HS-27A (cell line): ENCODE measurements around the gene GPBP1L1.
"Not testable (repeated sequence)": the region's sequence is repeated elsewhere in the genome, so short reads cannot be mapped to it uniquely, and the experiment has no call there.

Source experiments
- DNase-seq: peaks from one replicate; pipeline ENCODE4 v3.0.0-alpha.2; 2012; ENCODE audit warnings: low read depth, missing footprints

The GPBP1L1 gene

DNA sequence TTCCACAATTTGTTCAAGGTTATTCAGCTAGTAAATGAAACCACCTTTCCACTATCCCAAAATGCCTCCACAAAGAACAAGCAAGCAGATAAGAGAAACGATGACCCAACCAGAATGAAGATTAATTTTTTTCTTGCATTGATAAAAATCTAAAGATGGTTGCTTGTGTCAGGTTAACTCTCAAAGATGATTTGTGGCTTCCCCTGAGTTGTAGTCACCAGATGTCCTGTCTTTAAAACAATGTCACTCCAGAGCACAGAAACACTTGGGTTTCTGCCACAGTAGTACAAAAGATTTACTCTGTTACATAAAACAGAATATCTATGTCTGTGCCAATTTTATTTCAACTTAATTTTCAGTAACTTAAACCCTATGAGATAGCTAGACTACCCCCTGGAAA is 51.1 kb downstream of the GPBP1L1 start:
- no peak for DNase-seq

DNA sequence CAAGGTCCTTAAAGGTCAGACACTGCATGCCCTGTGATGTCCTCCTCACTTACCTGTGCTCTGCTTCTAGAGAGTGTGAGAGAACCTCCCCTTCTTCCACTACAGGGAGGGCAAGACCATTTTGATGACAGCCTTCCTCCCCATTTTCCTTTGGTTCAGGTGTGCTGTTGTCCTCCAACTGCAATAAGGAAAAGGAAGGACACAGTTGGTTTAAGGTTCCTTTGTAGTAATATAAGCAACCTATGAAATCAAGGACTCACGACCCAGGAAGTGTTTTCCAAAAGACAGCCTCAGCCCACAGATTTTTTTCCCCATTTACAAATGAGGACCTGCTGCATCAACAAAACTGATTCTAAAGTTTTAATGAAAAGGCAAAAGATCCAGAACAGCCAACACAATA is 55.9 kb downstream of the GPBP1L1 start:
- no peak for DNase-seq

DNA sequence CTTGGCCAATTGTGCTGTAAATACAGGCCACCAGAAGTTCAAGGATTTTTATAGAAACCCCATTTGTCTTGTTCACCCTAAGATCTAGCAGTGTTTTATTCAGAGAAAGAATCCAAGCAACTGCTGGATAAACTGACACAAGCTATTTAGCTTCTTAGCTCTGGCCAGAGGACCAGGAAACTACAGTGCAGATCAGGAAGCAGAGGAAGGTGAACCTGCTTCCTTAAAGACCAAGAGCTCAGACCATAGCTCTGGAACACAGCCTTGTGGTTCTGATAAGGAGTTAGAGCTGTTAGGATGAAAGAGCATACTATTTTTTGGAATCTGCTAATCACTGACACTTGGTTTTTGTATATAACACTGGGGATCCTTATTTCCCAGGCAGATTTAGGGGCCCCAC is 57.3 kb downstream of the GPBP1L1 start:
- no peak for DNase-seq

DNA sequence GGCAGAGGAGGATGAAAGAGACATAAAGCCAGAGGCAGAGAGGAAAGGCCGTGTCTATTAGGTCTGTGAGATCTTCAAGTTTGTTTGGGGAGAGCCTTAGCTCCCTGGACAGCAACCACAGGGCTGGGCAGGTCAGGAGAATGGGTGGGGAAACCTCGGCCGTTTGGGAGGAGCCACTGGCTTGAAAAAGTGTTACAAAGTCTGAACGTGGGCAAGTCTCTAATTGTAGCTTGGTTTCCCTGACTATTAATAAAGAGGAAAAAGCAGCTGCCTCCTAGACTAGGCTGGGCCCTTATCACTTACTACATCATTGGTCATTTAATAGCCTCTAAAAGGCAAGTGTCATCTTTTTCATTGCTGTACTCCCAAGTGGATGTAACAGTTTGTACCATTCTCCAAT is 62.4 kb downstream of the GPBP1L1 start, which contains the start of gene CCDC17:
Gene CCDC17, minus strand, starts transcription at position 83 of the 400 bp plus-strand sequence. CDS start 145 bp downstream, outside the sequence.
- no peak for DNase-seq

DNA sequence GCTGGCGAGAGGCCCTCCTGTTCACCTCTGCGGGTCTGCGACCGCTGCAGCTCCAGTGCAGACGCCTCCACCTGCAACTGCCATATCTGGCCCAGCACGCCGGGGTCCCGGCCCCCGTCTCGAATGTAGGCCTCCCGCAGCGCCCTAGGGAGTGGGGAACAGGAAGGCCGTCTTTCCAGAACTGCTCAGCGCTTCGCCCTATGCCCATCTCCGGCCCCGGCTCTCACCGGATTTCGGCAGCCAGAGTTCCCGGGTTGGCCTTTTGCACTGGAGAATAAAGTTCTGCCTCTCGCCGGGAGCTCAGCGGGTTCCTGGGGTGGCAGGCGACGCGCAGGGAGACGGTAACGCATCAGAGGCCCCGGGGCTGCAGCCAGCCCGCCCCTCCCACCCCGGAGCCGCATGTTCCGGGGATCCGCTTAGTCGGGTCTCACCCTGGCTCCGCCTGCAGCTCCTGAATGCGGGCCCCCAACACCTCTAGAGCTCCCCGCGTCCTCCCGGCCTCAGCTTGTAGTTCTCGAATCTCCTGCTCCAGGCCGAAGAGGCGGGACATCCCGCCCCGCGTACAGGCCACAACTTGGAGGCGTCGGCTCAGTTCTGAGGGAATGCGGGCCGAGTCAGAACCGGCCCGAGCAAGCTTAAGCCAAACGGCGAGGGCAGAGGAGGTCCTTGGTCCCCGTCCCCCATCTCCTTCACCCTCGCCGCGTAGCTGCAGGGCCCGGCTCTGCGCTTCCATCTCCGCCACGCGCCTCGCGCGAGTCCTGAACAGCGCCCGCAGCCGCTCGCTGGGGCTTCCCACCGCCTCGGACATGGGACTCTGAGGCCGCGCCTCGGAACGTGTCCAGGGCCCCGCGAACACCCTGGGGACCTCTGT is 63.6 kb downstream of the GPBP1L1 start:
- DNase-seq: no peak

DNA sequence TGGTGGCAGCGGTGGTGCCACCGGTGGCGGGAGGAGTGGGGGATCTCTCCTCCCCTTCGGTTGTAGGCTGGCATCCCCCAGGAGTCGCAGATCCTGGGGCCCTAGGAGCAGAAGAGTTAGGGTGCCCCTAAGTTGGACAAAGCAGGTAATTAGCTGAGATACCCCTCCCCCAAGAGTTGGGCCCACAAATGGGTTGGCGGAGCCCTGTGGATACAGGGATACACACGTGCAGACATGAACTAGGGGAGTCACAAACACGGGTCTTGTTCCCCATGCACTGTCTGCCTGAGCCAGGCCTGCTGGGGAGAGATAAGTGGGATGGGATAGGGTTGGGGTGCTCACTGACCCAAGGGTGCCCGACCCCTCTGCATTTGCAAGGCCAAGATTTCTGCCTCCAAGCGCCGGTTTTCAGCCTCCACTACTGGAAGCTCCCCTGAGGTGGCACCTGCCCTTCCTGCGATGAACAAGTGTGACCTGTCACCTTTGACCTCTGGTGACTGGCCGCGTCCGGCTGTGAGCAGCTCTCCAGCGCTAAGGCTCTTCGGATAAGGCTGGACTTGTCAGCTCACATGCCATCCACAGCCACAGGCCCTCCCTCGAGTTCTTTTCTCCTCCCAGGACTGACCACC is 64.3 kb downstream of the GPBP1L1 start:
- DNase-seq: no peak

DNA sequence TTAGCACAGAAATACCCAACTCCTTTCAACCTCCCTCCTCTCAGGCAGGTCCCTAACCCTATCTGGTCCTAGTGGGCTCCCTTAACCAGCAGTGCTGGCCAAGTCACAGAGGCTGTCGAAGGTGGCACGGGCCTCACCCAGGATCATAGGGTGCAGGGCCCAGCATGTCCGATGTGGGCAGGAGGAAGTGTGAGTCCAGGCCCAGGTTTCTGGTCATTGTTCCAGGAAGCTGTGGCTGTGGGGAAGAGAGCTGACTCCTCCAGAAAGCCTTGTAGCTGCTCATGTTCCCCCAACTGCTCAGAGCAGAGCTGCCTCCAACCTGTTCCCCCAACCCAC is 64.9 kb downstream of the GPBP1L1 start:
- no peak for DNase-seq

DNA sequence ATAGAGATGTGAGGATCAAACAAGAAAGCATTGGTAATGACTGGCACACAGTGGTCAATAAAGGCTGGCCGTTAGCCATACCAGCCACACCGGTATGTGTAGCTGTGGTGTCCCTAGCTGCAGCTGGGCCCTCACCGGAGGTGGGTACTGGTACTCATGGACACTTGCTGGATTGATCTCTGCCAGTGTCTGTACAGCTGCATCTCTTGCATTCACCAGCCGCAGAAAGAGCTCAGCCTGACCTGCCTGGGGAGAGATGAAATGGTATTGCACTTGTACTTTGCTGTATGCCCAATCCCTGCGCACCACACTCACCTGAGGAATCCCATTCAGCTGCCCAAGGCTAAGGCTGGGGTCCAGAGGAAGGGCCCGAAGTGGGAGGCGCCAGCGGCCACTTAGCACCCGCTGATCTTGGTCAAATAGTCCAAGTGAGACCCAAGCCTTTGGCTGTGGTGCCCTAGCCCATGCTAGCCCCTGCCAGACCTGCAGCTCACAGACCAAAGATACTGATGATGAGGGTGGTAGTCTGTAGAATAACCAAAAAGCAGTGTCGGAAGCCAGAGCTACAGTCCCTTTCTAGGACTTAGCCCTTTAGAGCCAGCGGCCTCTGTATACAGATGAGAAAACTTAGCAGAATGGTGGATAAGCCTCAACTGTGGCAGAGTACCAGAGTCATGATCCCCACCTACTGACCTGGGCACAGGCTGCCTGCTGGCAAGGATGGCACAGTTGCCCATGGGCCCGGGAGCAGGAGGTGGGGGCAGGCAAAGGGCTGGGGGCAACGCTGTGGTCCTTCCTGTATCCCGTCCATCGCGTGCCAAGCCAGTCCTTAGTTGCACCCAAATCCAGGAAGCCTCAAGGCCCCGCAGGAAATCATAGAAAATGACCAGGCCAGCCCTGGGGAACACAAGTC is 65.5 kb downstream of the GPBP1L1 start:
- DNase-seq: no peak

DNA sequence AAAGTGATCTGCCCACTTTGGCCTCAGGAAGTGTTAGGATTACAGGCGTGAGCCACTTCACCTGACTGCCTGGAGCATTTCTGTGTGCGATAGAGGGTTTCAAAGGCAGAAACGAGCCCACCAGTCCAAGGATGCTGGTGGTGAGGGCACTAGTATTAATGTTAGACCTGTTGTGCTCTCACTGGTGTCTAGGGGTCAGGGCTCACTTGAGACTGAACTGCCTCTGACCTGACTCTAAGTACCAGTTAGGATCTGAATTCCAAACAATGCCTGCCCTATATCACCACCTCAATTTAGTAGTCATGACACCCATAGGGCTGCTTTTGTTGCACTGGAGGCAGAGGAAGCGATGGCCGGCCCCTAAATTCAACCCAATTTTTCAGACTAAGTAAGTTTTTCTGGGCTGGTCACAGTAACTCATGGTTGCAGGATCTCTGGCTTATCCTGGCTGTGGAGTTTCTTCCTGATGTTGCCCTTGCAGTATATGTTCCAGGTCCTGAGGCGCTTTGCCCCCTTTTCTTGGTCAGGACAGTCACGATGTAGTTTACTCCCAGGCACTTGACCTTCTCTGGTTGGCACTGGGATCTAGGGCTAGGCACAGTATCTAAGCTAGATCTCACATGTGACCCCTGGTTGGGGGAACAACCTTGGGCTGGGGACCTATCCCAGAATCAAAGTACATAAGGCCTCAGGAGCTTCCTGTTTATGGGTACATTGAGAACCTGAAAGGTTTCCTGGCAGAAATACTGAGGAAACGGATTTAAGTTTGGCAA is 67.0 kb downstream of the GPBP1L1 start:
- DNase-seq: no peak

DNA sequence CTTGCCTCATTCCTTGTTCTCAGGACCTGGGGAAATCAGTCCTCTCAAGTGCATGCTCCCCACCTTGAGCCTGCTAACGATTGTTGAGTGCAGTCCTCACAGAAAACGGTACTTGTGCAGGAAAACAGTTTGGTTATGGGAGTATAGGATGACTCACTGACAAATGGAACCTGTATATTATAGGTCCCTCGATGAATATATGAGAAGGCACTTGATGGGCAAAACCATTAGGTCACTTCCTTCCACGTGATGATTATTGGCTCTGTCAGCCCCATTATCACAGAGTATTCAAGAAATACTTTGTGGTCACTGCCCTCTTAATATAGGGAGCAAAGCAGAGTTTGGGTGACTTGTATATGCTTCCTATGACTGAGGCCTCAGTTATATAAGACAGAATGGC is 68.7 kb downstream of the GPBP1L1 start:
- no peak for DNase-seq

DNA sequence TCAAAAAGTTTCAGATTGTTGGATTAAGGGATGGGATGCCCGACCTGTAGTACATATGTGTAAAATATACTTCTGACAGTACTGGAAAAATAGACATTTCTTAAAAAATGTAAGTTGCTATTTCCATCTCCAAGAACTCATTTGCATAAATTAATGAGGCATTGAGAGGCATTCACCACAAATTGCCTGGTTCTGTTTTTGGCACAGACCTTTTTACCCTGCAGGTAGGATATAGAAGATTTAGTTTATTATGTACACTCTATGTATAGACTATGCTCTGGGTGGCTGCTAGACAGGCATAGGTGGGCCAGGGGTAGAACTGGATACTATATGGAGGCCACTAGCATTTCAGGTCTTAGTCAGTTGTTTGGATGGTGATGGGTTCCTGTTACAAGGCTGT is 70.4 kb downstream of the GPBP1L1 start:
- no peak for DNase-seq

DNA sequence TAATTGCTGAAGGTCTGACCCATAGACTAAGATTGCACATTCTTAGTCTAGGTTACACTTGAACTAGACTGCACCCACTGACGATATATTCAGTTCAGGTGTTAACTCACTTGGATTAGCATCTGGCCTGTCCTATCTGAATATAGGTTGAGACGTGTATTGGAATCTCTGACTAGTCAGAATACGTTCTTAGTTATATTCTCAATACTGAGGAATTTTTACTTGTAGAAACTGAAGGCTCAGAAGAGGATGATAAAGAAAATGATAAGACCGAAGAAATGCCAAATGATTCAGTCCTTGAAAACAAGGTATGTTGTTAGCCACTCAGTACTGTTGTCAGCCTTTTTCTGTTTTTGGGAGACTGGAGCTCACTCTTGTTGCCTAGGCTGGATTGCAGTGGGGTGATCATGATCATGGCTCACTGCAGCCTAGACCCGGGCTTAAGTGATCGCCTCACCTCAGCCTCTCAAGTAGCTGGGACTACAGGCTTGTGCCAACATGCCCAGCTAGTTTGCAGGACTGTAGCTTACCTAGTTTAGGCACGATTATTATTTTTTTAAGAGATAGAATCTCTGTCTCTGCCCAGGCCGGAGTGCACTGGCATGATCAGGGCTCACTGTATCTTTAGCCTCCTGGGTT is 73.3 kb downstream of the GPBP1L1 start:
- no peak for DNase-seq

DNA sequence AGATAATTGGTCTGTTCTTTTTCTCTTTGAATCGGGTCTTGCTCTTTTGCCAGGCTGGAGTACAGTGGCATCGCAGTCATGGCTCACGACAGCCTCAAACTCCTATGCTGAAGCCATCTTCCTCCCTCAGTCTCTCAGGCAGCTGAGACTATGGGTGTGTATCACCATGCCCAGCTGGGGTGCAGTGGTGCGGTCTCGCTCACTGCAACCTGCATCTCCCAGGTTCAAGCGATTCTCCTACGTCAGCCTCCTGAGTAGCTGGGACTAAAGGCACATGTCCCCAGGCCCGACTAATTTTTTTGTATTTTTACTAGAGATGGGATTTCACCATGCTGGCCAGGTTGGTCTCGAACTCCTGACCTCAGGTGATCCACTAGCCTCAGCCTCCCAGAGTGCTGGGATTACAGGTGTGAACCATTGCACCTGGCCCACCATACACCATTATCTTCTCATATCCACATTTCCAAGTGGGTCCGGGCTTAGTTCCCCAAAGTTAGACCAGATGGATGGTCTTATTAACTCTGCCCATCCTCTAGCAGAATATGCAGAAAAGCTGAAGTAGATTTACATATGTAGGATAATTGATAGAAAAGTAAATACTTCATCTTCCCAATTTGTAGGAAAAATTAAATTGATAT is 75.6 kb downstream of the GPBP1L1 start:
- DNase-seq: no peak

DNA sequence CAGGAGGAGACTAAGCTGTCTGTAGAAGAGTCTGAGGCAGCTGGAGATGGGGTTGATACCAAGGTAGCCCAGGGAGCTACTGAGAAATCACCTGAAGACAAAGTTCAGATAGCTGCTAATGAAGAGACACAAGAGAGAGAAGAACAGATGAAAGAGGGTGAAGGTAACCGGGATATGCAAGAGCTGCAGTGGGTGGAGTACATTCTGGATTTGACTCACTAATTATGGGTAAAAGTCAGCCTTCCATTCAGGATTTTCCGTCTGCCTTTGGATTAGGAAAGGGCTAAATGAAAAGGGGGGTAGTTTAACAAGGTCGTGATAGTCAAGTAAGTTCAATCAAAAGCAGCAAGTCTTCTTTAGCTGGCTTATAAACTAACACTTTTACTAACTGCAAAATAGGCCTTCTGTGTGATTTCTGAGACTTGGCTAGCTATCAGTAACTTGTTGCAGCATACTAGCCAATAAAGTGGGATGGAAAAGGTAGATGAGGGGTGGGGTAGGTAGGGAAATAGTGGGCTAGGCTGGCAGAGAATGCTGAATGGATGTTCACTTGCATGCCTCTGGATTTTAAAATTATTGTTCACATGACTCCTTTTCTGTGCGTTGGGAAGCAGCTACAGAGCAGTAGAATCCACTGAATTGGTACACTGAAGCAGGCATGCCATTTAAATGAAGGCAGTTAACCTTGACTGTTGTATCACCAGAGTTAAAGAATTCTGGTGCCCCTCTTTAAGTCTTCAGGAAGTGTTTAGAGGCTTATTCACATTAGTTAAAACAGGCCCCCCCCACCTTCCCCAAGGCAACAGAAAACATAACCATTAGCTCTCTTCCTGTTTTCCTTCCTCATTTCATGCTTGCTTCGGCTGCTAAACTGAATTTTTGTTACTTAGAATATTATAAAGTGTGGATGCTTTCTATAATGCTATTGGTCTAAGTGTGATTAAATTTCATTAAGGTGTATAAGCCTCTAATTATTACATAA is 77.9 kb downstream of the GPBP1L1 start:
- no peak for DNase-seq

DNA sequence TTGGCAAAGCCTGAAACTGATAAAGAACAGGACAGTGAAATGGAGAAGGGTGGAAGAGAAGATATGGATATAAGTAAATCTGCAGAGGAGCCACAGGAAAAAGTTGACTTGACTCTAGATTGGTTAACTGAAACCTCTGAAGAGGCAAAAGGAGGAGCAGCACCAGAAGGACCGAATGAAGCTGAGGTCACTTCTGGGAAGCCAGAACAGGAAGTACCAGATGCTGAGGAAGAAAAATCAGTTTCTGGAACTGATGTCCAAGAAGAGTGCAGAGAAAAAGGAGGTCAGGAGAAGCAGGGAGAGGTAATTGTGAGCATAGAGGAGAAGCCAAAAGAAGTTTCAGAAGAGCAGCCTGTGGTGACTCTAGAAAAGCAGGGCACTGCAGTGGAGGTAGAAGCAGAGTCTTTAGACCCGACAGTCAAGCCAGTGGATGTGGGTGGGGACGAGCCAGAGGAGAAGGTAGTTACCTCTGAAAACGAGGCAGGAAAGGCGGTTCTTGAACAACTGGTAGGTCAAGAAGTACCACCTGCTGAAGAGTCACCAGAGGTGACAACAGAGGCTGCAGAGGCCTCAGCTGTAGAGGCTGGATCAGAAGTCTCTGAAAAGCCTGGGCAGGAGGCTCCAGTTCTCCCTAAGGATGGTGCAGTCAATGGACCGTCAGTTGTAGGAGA is 78.8 kb downstream of the GPBP1L1 start:
- no peak for DNase-seq

DNA sequence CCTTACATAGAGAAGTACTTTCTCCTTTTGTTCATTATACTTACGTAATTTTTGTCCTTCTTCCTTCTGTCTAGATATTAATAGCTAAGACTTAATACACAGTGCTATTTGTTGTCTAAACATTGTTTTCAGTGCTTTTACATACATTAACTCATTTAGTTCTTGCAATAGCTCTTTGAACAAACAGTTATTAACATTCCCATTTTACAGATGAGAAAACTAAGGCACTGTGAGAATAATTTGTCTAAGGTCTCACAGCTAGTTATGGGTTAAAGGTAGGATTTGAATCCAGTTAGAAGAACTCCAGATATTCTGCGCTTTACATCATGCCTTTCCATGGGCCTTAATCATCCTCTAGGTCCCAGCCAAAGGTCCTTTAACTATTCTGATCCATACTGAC is 82.1 kb downstream of the GPBP1L1 start:
- DNase-seq: no peak

DNA sequence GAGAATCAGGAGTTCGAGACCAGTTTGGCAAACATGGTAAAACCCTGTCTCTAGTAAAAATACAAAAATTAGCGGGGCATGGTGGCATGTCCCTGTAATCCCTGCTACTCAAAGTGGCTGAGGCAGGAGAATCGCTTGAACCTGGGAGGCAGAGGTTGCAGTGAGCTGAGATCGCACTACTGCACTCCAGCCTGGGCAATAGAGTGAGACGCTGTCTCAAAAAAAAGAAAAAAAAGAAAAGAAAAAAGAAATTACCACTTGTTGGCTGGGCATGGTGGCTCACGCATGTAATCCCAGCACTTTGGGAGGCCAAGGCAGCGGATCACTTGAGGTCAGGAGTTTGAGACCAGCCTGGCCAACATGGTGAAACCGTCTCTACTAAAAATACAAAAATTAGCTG is 89.6 kb downstream of the GPBP1L1 start:
- DNase-seq: not testable (repeated sequence)

DNA sequence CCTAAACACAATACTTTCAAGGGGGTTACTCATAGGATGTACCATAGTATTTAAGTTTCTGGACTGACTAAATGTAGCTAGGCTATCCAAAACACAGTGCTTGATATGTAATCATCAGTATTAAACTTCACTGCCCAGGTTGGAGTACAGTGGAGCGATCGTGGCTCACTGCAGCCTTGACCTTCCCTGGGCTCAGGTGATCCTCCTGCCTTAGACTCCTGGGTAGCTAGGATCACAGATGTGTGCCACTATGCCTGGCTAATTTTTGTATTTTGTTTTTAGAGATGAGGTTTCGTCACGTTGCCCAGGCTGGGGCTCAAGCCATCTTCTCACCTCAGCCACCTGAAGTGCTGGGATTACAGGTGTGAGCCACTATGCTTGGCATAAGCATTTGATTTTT is 91.9 kb downstream of the GPBP1L1 start:
- DNase-seq: no peak

DNA sequence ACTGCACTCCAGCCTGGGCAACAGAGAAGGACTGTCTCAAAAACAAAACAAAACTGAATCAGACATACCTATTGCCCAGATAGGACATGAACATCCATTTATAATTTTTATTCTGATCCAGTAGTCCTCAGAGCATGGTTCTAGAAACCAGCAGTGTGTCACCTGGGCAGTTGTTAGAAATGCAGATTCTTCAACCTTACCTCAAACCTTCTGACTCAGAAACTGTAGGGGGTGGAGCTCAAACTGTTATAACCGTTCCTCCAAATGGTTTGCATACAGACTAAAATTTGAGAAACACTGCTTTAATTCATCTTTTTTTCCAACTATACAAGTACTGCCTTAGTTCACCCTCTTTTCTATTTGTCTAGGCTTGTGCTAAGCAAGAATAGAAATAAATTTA is 96.5 kb downstream of the GPBP1L1 start:
- no peak for DNase-seq
